Activated naive CD8-positive, alpha-beta T cell (primary cell): ENCODE results near the gene PDIA5.

Experiments used
- H3K27ac Mint-ChIP-seq: one replicate; pipeline ENCODE4 v1.8.0; 2021; ENCODE audit warnings: mixed read lengths
- H3K27me3 Mint-ChIP-seq: one replicate; pipeline ENCODE4 v1.8.0; 2021; ENCODE audit warnings: mixed read lengths
- H3K36me3 Mint-ChIP-seq: one replicate; pipeline ENCODE4 v1.8.0; 2021; ENCODE audit warnings: mixed read lengths
- H3K4me1 Mint-ChIP-seq: one replicate; pipeline ENCODE4 v1.8.0; 2021; ENCODE audit warnings: low read depth, mixed read lengths
- H3K4me3 Mint-ChIP-seq: one replicate; pipeline ENCODE4 v1.8.0; 2021; ENCODE audit warnings: mild to moderate bottlenecking, mixed read lengths
- H3K9me3 Mint-ChIP-seq: one replicate; pipeline ENCODE4 v1.8.0; 2021; ENCODE audit warnings: low read depth, mixed read lengths

PDIA5 gene

GRCh38 chr3:123188058-123188457 is 121.2 kb downstream of the PDIA5 start:
- H3K4me1 Mint-ChIP-seq = no peaks in the 10 kb centered on the region
- H3K36me3 Mint-ChIP-seq = no peaks in the 10 kb centered on the region
- peaks cover 4% of the 10 kb centered on the region for H3K9me3 Mint-ChIP-seq
- no peak overlapping the region for H3K4me3 Mint-ChIP-seq
- no peaks in the 10 kb centered on the region for H3K27me3 Mint-ChIP-seq
- no peak overlapping the region for H3K27ac Mint-ChIP-seq

DNA sequence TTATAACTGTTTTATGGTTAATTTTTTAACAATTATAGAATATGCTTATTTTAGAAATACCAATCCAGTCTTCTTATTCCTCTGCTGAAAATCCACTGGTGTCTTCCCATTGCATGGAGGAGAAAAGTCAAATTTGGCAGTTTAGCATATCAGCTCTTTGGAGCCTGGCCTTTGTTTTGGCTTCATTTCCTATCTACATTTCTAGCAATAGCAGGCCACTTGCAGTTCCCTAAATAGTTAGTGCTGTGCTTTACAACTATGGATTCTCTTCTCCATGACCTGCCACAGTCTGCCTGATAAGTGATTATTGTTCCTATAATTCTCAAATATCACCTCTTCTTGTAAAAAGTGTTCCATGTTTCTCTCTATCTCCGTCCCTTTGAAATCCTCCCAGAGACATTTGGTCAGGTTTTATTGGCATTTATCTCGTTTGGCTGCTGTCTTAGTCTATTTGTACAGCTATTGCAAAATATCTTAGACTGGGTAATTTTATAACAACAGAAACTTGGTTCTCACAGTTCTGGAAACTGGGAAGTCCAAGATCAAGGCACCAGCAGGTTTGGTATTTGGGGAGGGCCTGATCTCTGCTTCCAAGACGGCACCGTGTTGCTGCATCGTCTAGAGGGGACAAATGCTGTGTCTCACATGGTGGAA is 126.8 kb downstream of the PDIA5 start:
- Mint-ChIP-seq H3K27ac (no peak overlapping the region), H3K9me3 (peaks cover 4% of the 10 kb centered on the region), H3K4me1 (no peaks in the 10 kb centered on the region), H3K4me3 (no peak overlapping the region), H3K36me3 (peaks cover 5% of the 10 kb centered on the region), H3K27me3 (peaks cover 2% of the 10 kb centered on the region)

DNA sequence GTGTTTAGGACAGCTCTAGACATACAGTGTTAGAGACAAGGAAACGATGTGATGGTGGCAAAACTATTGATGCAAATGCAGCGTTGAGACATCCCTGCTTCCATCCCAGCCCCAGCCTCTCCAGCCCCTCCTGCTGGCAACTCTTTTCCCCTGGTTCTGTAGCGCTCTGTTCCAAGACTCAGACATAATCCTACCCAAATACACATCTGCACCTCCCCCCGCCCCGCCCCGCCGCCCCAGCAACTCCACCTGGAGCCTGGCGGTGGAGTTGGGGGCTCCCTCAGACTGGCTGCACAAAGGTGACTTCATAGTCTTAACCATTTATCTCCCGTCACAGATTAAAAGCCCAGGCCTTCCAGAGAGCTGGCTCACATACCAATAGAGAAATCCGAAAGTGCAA is 127.7 kb downstream of the PDIA5 start:
- peaks cover 2% of the 10 kb centered on the region for H3K27me3 Mint-ChIP-seq
- H3K36me3 Mint-ChIP-seq = peaks cover 5% of the 10 kb centered on the region
- no peak overlapping the region for H3K4me3 Mint-ChIP-seq
- H3K9me3 Mint-ChIP-seq = peaks cover 4% of the 10 kb centered on the region
- no peak overlapping the region for H3K27ac Mint-ChIP-seq
- H3K4me1 Mint-ChIP-seq = no peaks in the 10 kb centered on the region

GRCh38 chr3:123198372-123198771 is 131.5 kb downstream of the PDIA5 start:
- Mint-ChIP-seq H3K27me3 (peaks cover 2% of the 10 kb centered on the region), H3K4me1 (peaks cover 18% of the 10 kb centered on the region), H3K27ac (no peak overlapping the region), H3K9me3 (peaks cover 7% of the 10 kb centered on the region), H3K36me3 (peaks cover 11% of the 10 kb centered on the region), H3K4me3 (no peak overlapping the region)

- H3K4me3 Mint-ChIP-seq = peak overlapping the region; percentile 96
- peaks cover 23% of the 10 kb centered on the region for H3K4me1 Mint-ChIP-seq
- H3K36me3 Mint-ChIP-seq = peaks cover 11% of the 10 kb centered on the region
- H3K27ac Mint-ChIP-seq = peak overlapping the region; percentile 98
- peaks cover 7% of the 10 kb centered on the region for H3K9me3 Mint-ChIP-seq
- peaks cover 2% of the 10 kb centered on the region for H3K27me3 Mint-ChIP-seq
Measured at GRCh38 chr3:123201223-123201556, 134.4 kb downstream of the PDIA5 start.

- H3K27me3 Mint-ChIP-seq = peaks cover 2% of the 10 kb centered on the region
Measured at GRCh38 chr3:123201557-123202427, 135.0 kb downstream of the PDIA5 start, which contains the start of gene SEC22A. Gene SEC22A, plus strand, starts transcription at chr3:123201943. Its CDS starts 7,275 bp downstream, at chr3:123209218.

GRCh38 chr3:123202451-123202850 is 135.6 kb downstream of the PDIA5 start:
- peak overlapping the region; percentile 96 for H3K4me3 Mint-ChIP-seq
- peaks cover 8% of the 10 kb centered on the region for H3K36me3 Mint-ChIP-seq
- H3K9me3 Mint-ChIP-seq = peaks cover 4% of the 10 kb centered on the region
- no peaks in the 10 kb centered on the region for H3K27me3 Mint-ChIP-seq
- peak overlapping the region; percentile 98 for H3K27ac Mint-ChIP-seq
- peaks cover 25% of the 10 kb centered on the region for H3K4me1 Mint-ChIP-seq

More at GRCh38 chr3:123201557-123202427, 135.0 kb downstream of the PDIA5 start, which contains the start of gene SEC22A:
- Mint-ChIP-seq H3K9me3 (peaks cover 7% of the 10 kb centered on the region), H3K4me3 (peak within 1 kb of the TSS; percentile 96), H3K27ac (peak within 1 kb of the TSS; percentile 98), H3K36me3 (peaks cover 11% of the 10 kb centered on the region), H3K4me1 (peaks cover 25% of the 10 kb centered on the region)
